ENCODE results near the gene AKAIN1. TPM values are rescaled to one million over a fixed set of nuclear protein-coding genes. Genes with fewer than 3 reads are reported as not detected.

The AKAIN1 gene
- total RNA-seq, 1 experiment from 2014 or later = not detected

GRCh38 chr18:5195656-5196055 lies 1.4 kb downstream of the AKAIN1 start:
- ChIA-PET POLR2A (no interaction called here), RAD21 (ENCODE audit: low non-redundant PET in 1 of 2, low total read pairs in 2 of 2, uncharacterized antibody in 2 of 2, unreplicated experiment in 2 of 2) (no interaction called here), CTCF (no interaction called here)
- BruUV-seq (replicated peaks) = no TSS peak
- Histone ChIP-seq H3K9ac (ENCODE audit: low read length) (no peak overlapping the region), H3K36me3 (ENCODE audit: control insufficient read depth in 1 of 2, insufficient read depth in 2 of 2, low read length in 2 of 2) (no peaks in the 10 kb centered on the region), H3K4me1 (ENCODE audit: control insufficient read depth in 1 of 2, insufficient read depth in 2 of 2, low read length in 2 of 2) (no peaks in the 10 kb centered on the region), H2AFZ (ENCODE audit: low read depth, low read length, poor library complexity, severe bottlenecking) (no peak overlapping the region), H3K4me2 (ENCODE audit: low read length) (no peak overlapping the region), H3K9me3 (ENCODE audit: control insufficient read depth in 1 of 2, insufficient read depth in 1 of 2, low read depth in 1 of 2, low read length in 2 of 2) (peaks cover 3 to 12% of the 10 kb centered on the region in 2 experiments; a peak in 2 of 4 replicates), H3K27ac (ENCODE audit: low read depth, low read length) (no peak overlapping the region), H3K9me2 (ENCODE audit: insufficient read depth) (no peaks in the 10 kb centered on the region), H3K79me2 (ENCODE audit: insufficient read depth, low read length) (no peaks in the 10 kb centered on the region), H3K27me3 (ENCODE audit: insufficient read depth, low read length) (no peaks in the 10 kb centered on the region), H3K4me3 (replicated peaks in 1 of 2; ENCODE audit: low read depth in 1 of 2, low read length in 2 of 2) (no peak overlapping the region), H4K20me1 (ENCODE audit: insufficient read depth) (no peaks in the 10 kb centered on the region)
- intact Hi-C loops (cut with micrococcal nuclease) = no loop called here
- DNase-seq (ENCODE audit: low read depth, low spot score) = no peak
- ATAC-seq = no peak
- TF ChIP-seq FOSL1 (IDR thresholded peaks at IDR 0.05; ENCODE audit: low read depth) (no peak), POLR2A (IDR thresholded peaks at IDR 0.05; ENCODE audit: borderline replicate concordance, extremely low read depth, insufficient read depth, insufficient read length) (no peak), CBX3 (IDR thresholded peaks at IDR 0.05; ENCODE audit: low read depth) (no peak), ATF3 (IDR thresholded peaks at IDR 0.05) (no peak), REST (IDR thresholded peaks at IDR 0.05; ENCODE audit: low read depth) (no peak), YY1 (IDR thresholded peaks at IDR 0.05; ENCODE audit: extremely low read depth, insufficient replicate concordance, low read depth, low read length) (no peak), CTCF (IDR thresholded peaks at IDR 0.05 in 2 of 3, conservative IDR thresholded peaks at IDR 0.05 in 1 of 3; ENCODE audit: borderline replicate concordance in 1 of 3, insufficient read depth in 1 of 3, low read depth in 2 of 3, low read length in 2 of 3) (no peak), ZNF274 (IDR thresholded peaks at IDR 0.05; ENCODE audit: low read depth, low read length) (no peak), SIN3A (IDR thresholded peaks at IDR 0.05; ENCODE audit: low read depth) (no peak), TCF7L2 (IDR thresholded peaks at IDR 0.05; ENCODE audit: borderline replicate concordance, extremely low read depth, insufficient read depth, insufficient read length) (no peak), JUND (IDR thresholded peaks at IDR 0.05) (no peak), SP1 (IDR thresholded peaks at IDR 0.05; ENCODE audit: low read depth) (no peak), EZH2phosphoT487 (IDR thresholded peaks at IDR 0.05; ENCODE audit: borderline replicate concordance) (no peak), ELF1 (IDR thresholded peaks at IDR 0.05; ENCODE audit: borderline replicate concordance, low read depth) (no peak), CEBPB (IDR thresholded peaks at IDR 0.05; ENCODE audit: low read depth) (no peak), RAD21 (IDR thresholded peaks at IDR 0.05; ENCODE audit: low read depth) (no peak), POLR2AphosphoS5 (IDR thresholded peaks at IDR 0.05; ENCODE audit: low read depth, low read length) (no peak), EGR1 (IDR thresholded peaks at IDR 0.05; ENCODE audit: low read depth) (no peak)
- TF ChIP-seq, protein P1, sequence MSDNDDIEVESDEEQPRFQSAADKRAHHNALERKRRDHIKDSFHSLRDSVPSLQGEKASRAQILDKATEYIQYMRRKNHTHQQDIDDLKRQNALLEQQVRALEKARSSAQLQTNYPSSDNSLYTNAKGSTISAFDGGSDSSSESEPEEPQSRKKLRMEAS (IDR thresholded peaks at IDR 0.05) = no peak
- TF ChIP-seq, protein P2, sequence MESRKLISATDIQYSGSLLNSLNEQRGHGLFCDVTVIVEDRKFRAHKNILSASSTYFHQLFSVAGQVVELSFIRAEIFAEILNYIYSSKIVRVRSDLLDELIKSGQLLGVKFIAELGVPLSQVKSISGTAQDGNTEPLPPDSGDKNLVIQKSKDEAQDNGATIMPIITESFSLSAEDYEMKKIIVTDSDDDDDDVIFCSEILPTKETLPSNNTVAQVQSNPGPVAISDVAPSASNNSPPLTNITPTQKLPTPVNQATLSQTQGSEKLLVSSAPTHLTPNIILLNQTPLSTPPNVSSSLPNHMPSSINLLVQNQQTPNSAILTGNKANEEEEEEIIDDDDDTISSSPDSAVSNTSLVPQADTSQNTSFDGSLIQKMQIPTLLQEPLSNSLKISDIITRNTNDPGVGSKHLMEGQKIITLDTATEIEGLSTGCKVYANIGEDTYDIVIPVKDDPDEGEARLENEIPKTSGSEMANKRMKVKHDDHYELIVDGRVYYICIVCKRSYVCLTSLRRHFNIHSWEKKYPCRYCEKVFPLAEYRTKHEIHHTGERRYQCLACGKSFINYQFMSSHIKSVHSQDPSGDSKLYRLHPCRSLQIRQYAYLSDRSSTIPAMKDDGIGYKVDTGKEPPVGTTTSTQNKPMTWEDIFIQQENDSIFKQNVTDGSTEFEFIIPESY (IDR thresholded peaks at IDR 0.05; ENCODE audit: extremely low read depth, insufficient replicate concordance, low read length) = no peak
